Placental epithelial cell (primary cell): Measurements from ENCODE around the gene TBCA. TPM values are rescaled to one million over a fixed set of nuclear protein-coding genes. Genes with fewer than 3 reads are reported as not detected.

Experiments
- total RNA-seq: library from RNA; depleted of rRNA; stranded (reverse); fragments of >200 nt; gene quantifications from 2 replicates; pipeline ENCODE4 v1.2.3, GENCODE V29; 2012

The TBCA gene, protein sequence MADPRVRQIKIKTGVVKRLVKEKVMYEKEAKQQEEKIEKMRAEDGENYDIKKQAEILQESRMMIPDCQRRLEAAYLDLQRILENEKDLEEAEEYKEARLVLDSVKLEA
- 55.4 and 82.1 TPM in 2 replicates for total RNA-seq

DNA sequence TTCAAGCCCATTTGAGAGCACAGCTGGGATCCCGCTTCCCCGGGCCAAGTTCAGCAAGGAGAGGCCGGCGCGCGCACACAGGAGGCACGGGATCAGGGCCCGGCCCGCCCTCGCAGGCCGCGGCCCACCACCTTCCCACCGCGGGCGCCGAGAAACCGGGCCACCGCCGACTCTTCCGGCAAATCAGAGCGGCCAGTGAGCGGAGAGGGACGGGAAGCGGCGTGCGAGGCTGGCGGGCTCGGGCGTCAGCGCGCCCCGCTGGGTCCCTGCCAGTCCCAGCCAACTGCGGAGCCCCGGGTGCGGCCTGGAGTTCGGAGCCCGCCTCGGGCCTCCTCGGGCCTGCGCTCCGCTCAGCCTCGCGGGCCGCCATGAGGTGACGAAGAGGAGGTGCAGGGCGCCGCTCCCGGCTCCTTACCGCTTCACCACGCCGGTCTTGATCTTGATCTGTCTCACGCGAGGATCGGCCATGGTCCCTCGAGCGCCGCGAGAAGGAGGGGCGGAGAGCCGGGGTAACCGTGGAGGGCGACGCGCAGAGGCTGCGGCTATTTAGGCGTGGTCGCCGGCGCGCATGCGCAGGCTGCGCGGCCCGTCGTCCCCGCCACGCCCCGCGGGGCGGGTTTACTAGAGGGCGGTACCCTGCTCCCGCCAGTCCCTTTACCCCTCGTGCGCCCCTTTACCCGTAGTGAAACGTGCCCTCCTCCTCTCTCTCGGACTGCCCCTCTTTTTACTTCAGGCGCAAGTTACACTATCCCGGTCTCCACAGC lies at the start of gene TBCA:
TSS of gene TBCA (minus strand) at position 550 of the 764 bp plus-strand sequence. CDS start at position 468, 82 bp downstream.

Other genes starting within 250 kb of the TBCA start
- gene OTP, start 137.6 kb downstream of the TBCA start, total RNA-seq: not detected in 2 replicates